HG02970 (cell line): ENCODE measurements around the gene GNAO1.

Experiments used
- ATAC-seq: cut with Tn5 transposase; IDR thresholded peaks from one replicate; pipeline ENCODE4 v1.9.1; 2021; ENCODE audit warnings: mild to moderate bottlenecking, moderate library complexity, moderate number of reproducible peaks; ENCODE audit not compliant: unreplicated experiment, low FRiP score

The GNAO1 gene

DNA sequence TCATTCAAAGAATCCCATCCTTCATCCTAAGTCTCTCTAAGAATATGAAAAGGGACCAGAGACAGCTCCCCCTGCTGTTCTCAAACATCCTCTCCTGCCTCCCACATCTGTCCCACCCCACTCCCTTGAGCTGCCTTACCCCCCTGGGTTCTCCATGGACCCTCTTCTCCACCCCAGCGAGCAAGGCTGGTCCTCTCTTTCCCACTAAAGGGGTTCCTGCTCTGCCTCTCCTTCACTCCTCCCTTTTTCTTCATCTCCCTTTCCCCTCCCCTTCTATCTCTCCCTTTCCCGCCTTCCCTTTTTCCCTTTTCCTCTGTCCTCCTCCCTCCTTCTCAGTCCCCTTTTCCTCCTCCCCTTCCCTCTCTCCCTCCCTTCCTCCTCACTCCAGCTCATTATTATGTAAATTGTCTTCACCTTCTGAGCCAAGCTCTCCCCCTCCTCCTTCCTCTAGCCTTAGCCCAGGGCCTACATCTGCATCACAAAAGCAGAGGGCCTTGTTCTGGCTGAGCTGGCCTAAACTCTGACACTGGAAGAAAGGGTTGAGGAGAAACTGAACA is 90.0 kb downstream of the GNAO1 start:
- ATAC-seq = no peak

DNA sequence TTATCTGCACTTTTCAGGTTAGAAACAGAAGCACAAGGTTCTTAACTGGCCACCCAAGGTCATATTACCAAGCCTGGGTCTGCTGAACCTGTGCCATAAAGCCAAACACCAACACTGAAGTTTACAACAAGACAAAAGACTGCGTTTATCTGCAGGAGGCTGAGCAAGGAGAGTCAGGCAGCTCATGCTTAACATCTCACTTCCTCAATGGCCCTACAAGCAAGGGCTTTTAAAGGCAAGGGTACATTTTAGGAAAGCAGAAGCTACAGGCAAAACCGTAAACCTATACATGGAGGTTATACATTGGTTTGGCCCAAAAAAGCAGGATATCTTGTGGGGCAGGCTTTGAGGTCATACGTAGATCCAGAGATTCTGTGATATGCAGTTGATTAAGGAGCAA is 91.2 kb downstream of the GNAO1 start:
- ATAC-seq = no peak

DNA sequence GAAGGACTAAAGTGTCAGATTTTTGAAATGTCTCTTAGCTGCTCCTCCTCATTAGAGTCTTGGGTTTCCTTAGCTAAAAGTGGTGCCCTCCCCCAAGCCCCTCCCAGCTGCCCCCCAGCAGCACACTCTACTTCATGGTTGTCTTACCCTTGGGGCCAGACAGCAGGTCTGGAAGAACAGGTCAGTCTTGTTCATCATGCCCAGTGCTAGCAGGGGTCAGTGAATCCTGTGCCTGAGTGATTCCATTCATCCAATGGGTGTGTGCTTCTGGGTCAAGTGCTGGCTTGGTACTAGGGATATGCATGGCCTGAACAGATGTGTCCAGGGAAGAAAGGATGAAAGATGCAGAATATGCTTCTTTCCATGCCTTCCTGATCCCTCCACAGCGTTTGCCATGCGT is 93.2 kb downstream of the GNAO1 start:
- no peak for ATAC-seq

DNA sequence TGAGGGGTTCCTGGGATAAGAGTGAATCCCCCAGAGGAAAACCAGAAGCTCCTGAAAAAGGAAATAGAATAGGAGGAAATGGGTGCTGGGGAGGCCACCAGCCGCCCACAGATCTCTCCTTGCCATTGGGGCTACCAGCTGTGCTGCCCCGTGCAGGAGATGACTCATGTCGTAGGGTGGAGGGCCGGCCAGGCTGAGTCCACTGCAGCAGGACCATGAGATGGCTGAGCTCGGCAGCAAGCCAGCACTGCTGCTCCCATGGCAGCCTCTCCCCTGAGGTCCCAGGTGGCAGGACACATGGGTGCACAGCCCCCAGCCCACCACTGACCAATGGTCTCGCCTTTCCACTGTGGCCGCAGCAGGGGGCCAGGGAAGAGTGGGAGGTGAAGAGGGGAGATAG is 95.5 kb downstream of the GNAO1 start:
- no peak for ATAC-seq

DNA sequence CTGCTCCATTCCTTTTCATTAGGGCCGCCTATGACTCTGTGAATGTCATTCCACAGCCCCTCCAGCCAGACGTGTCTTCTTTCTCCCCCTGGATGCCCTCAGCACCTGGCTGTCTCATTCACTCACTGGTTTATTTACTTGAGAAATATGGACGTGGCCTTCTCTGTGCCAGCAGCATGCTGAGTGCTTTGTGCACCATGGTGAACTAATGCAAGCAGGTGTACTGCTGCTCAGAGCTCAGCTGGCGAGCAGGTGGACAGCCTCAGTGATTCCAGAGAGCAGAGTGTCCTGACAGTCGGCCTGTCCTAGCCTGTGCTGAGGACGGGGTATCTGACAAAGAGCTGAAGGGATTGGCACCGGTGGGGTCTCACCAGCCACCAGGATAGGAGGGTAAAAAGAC is 96.7 kb downstream of the GNAO1 start:
- ATAC-seq = no peak

DNA sequence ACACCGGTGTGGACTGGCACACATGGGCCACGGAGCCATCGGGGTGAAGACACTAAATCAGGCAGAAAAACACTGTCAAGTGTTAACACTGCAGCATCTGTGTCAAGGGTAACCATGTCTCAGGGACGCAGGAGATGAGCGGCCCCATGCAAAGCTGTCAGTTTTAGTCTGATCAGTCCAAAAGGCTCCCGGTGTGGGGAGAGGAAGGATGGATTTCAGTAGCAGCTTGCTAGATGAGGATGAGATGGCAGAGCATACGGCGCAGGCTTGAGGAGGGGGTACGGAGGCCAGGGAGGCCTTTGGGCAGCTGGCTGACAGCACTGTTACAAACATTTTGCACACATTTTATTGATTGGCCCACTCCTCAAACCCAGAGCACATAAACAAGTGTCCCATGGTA is 98.1 kb downstream of the GNAO1 start:
- ATAC-seq = no peak

DNA sequence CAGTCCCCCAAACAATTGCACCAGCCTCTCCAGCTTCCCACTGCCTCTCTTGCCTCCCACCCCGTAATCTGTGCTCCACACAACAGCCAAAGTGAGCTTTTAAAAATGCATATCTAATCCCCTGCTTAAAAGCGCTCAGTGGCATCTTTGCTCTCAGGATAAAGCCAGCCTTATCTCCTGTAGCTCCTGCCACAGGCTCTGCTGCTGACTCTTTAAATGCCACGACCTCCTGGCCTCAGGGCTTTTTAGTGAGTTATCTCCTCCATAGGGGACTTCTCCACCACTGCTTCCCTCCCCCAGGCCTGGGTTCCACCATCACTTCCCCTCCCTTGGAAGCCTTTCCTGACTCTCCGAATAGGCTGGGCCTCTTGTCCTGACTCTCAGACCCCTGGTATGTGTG is 98.6 kb downstream of the GNAO1 start:
- ATAC-seq = no peak

DNA sequence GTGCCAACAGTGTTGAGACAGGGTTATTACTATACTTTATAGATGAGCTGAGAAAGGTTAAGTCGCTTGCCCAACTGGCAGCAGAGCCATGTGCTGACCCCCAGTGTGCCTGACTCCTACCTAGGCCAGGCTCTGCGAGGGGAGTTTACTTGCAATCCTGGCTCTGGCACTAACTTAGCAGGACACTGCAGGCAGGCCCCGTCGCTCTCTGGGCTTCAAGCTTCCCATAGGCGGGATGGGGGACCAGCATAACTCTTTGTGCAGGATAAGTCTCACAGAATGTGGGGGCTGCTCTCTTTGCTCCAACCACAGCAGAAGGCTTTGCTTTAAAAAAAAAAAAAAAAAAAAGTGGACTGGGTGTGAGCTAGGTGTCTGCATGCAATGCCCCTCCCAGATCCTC is 102.7 kb downstream of the GNAO1 start:
- ATAC-seq = no peak

DNA sequence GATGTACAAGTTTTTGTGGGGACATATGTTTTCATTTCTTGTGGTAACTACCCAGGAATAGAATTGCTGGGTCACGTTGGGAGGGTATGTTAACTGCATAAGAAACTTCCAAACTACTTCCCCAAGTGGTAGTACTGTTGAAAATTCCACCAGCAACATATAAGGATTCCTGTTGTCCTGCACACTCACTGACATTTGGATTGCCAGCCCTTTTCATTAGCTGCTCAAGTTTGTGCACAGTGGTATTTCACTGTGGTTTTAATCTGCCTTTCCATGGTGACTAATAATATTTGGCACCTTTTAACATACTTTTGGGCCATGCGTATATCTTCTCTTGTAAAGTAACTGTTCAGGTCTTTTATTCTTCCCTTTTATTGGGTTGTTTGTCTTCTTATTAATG is 103.3 kb downstream of the GNAO1 start:
- no peak for ATAC-seq

DNA sequence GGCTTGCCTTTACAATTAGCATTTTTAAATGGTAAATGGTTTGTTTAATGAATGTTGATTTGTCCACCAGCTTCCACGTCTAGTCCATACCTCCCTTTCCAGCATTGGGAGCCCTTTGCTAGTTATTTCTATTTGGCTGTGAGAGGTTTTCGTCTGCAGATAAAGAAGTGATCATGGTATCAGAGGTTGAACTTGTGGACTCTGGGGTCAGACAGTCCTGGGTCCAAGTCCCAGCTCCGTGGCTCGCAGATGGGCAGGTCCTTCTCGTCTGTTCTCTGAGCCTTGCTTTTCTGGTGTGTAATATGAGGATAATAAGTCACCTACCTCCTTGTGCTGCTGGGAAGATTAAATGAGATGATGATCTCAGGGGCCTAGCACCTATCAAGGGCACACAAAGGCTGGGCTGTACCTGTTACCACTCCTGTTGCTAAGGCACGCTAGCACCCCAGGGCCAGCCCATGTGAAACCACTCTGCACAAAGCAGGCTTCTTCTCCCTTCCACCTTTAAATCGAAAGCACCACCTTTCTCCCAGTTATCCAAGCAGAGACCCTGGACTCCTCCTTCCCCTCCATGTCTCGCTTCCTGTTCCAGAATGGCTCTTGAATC is 103.9 kb downstream of the GNAO1 start:
- ATAC-seq = no peak

DNA sequence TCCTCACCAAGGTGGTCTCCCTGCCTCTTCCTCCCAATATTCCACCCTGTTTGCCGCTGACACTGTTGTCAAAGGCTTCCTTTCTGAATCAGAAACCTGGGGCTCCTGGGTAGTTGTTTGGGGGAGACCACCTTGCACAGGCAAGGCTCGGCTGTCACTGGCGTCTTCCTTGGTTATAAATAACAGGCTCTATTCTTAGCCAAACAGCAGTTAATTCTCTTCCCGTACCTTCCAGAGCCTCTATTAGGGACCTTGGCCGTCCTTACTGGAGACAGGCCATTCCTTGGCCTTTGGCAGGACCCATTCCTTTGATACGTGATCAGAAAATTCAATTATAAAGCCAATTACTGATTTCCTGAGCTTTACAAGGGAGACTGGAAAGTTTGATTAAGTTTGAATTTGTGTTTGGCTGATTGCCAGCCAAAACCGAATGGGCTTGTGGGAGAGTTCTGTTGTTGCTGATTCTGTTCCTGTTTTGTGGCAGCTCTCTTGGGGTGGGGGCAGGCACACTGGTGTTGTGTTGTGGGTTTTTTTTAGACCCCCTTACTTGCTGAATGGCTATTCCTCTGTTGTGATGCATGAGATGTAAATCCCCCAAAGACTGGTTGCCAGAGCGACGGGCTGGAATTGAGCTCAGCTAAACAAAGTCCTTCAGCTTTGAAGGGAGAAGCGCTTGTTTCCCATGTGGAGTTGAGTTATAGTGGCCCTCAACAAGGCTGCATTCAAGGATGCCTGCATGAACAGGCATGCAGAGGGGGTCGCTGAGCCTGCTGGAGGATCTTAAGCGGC is 104.6 kb downstream of the GNAO1 start:
- no peak for ATAC-seq

DNA sequence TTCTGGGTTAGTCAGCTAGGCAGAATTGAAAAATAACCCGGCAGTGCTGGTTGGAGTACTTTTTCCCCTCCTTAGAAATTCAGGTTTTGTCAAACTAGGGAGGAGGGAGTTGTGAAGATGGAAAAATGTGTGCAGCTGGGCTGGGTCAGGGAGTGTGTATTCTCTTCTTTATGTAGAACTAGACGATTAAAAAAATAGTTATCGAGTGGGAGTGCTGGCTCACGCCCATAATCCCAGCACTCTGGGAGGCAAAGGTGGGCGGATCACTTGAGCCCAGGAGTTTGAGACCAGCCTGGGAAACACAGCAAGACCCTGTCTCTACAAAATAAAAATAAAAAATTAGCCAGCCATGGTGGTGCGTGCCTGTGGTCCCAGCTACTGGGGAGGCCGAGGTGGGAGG is 106.4 kb downstream of the GNAO1 start:
- ATAC-seq = no peak

DNA sequence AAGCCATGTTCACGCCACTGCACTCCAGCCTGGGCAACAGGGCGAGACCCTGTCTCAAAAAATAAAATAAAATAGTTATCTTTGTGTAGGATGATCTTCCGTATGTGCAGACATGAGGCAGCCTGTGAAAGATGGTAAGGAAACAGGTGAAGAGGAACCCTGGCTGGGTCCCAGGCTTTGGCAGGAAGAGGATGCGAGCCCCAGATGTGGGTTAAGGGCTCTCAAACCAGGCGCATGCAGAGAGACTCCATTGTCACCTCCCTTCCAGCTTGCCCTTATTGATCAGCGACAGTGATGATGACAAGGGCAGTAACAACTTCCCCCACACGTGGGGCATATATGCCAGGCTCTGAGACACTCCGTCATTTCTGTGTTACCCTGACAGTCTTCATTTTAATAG is 106.8 kb downstream of the GNAO1 start:
- no peak for ATAC-seq

DNA sequence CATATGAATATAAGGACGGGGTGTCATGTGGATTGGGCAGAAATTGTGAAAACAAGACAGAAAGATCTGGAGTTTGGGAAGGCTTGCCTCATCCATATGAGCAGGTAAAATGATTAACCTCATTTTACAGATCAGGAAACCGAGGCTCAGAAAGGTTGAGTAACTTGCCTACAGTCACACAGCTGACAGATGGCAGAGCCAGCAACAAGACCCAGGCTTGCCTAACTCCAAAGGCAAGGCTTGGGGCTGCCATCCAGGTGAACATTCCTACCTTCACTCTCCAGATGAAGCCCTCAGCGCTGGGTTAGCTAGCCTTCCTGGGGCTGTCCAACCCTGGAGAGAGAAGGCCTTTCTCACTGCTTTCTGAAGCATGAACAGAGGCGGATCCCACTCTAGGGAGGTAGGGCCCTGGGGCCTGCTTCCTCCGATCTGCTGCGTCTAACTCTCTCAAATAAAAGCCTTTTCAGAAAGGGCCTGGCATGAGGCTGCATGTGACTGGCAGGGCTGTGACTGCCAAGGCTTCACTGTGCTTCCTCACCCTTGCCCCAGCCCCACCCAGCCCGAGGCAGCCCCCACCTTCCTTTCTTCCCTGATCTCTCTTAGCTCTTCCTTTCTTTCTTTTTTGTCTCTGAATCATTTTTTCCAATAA is 107.8 kb downstream of the GNAO1 start:
- no peak for ATAC-seq

DNA sequence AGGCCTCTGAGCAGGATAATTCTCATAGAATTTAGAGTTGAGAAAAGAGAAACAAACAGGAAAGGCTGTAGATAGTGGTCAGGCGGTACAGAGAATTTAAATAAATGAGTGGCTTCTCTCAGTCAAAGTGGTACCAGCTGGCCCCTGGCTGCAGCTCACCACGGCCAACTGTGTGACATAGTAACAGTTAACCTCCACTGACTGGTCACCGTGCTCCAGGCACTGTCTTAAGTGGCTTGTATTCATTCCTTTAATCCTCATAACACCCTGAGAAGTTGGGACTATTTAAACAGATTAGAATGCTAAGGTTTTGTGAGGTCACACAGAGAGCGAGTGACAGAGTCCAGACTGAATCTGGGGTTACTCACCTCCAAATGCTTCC is 108.9 kb downstream of the GNAO1 start:
- ATAC-seq = no peak

DNA sequence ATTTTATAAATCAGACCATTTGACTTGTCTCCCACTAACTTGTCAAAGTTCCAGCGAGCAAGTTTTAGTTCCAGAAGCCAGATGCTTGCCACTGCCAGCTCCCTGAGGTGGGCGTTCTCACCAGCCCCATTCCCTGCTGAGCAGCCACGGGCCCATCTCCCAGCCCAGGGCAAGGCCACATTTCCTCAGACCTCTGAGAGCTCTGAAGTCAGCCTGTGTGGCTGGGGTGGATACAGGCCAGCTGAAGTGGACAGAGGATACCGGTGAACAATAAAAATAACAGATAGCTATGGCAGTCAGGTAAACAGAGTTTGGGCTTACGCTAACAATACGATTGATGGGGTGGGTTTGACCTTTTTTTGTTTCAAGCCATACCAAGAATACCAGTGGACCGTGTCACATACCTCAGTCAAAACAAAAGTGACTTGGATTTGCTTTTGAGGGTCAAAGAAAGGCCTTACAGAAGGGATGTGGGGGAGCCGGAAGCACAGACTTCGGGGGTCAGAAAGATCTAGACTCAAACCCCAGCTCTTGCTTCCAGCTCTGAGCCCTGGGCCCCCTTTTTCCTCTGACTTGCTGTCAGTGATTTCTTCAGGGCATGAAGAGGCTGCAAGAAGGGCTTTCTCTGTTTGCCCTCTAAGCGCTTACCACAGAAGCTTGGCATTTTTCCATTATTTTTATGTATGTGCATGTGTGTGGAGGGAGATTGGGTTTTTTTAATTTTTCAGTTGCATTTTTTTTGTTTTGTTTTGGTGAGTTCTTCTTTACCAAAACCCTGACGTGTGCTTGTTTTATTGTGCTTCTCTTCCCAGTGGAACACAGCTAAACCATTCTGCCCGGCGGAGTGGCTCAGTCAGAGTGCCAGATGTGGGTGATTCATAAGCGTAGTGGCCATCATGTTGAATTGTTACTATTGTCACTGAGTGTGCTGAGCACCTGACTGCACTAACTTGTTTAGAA is 109.9 kb downstream of the GNAO1 start:
- ATAC-seq = no peak

DNA sequence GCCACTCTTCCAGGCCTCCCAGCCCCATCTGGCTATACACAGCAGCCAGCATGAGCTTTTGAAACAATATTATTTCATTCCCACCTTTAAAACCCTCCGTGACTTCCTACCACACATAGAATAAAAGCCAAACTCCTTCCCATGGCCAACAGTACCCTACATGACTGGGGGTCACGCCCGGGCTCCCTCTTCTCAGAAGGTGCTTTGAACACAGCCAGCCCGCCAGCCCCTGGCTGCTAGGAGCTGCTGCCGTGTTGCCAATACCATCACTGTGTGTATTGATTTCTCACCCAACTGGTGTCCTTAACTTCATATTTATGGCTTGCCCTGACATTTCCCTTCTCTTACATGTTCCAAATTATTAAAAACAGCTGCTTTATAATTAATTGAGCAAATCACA is 111.2 kb downstream of the GNAO1 start:
- ATAC-seq = no peak

DNA sequence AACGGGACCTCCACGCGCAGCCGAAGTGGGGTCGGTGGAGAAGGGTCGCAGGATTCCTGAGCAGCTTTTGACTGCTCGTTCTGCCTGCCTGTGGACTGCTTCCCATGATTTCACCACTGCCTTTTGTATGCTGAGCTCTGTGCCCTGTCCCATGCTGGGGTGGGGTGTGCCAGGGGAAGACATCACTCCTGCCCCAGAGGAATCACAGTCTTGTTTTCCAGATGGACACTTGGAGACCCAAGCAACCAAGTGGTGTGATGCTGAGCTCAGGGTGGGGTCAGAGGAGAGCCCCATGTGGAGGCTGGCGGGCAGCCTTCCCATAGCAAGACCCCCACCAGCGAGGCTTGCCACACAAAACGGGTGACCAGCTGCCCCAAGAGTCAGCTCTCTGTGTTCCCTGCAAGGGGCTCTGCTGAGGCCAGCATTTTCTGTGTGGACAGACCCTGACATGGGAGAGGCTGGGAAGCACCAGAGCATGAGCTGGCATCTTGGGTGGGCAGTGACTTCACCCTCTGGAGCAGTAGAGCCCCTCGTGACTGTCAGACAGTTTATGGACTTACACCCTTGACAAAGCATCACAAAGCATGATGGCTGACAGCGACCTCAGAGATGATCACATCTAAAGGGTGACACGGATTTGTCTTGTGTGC is 111.9 kb downstream of the GNAO1 start:
- no peak for ATAC-seq

DNA sequence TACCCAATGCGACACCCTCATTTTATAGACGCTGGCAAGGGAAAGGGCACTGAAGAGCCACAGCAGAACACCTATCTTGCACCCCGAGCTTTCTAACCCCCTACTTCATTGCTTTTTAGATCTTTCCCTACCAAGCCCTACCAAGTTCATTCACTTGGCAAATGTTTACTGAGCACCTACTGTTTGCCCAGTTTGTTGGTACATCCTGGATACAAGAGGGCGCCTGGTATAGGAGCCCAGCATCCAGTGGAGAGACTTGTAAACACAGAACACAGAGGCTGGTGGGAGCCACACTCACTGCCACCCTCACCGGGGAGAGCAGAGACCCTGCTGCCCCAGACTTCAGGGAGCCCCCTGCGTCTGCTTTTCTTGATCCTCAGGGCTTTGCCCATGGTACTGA is 112.6 kb downstream of the GNAO1 start:
- ATAC-seq = no peak

DNA sequence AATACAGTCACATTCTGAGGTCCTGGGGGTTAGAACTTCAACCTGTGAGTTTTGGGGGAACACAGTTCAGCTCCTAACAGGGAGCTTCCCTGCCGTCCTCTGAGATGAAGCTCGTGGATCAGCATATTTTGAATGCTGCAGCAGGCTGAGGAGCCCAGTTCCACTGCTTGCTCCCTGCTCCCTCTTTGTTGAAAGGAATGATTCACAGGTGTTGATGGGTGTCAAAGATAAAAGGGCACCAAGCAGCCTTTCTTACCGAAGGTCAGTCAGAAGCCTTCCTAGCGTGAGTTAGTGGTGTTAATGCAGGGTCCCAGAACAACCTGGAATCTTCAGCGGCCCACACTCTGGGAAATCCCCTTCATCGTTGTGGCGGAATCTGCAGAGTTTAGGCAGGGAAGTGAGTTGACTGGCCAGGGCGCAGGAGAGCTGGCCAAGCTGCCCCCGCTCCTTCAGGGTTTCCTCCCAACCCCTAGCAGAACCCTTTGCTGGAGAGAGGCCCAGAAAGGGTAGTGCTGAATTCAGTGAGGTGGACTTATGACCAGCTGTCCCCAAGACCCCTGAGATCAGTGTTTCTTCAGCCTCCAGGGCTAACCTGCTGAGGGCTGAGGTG is 114.8 kb downstream of the GNAO1 start:
- no peak for ATAC-seq
